ENCODE measurements around the gene SHB.

GRCh38 chr9:37892063-37892462 lies 177.0 kb downstream of the SHB start:
- TF ChIP-seq ESRRA (CRISPR knock-in tag; IDR thresholded peaks at IDR 0.05; ENCODE audit: borderline replicate concordance) = no peak
- no peak for TF ChIP-seq IRF2 (CRISPR knock-in tag; IDR thresholded peaks at IDR 0.05; ENCODE audit: borderline replicate concordance, low read depth)
- no peak for TF ChIP-seq CTCF (IDR thresholded peaks at IDR 0.05)
- TF ChIP-seq ELF4 (CRISPR knock-in tag; IDR thresholded peaks at IDR 0.05; ENCODE audit: low read depth) = no peak
- no peak for TF ChIP-seq CREB1 (CRISPR knock-in tag; IDR thresholded peaks at IDR 0.05)

Measured in WTC11 (cell line).